Spinal cord (tissue), 10 donors: ENCODE measurements around the gene OGFRL1. TPM values are rescaled to one million over a fixed set of nuclear protein-coding genes. Genes with fewer than 3 reads are reported as not detected.

ENCODE experiments used
- DNase-seq, 6 donors: peaks; one replicate each; pipeline versions ENCODE4 v3.0.0 to v3.0.0-alpha.2; 2013 to 2015; ENCODE audit warnings: low spot score in 6 of 6, low read depth in 4 of 6
- H3K27ac ChIP-seq: one replicate; pipeline ENCODE4 v1.5.1; 2013; ENCODE audit warnings: low read depth, low read length, control low read depth
- H3K27me3 ChIP-seq: one replicate; pipeline ENCODE4 v1.6.1; 2013; ENCODE audit warnings: low read length; ENCODE audit not compliant: control insufficient read depth, insufficient read depth
- H3K36me3 ChIP-seq: one replicate; pipeline ENCODE4 v1.6.1; 2013; ENCODE audit warnings: low read length; ENCODE audit not compliant: control insufficient read depth, insufficient read depth
- H3K4me1 ChIP-seq: one replicate; pipeline ENCODE4 v1.6.1; 2013; ENCODE audit warnings: low read length; ENCODE audit not compliant: control insufficient read depth, insufficient read depth
- H3K4me3 ChIP-seq: one replicate; pipeline ENCODE4 v1.5.1; 2013; ENCODE audit warnings: low read depth, low read length, control low read depth
- H3K9me3 ChIP-seq: one replicate; pipeline ENCODE4 v1.6.1; 2013; ENCODE audit warnings: low read length; ENCODE audit not compliant: control insufficient read depth, insufficient read depth
- WGBS: methylation state at CpG from one replicate; pipeline ENCODE4 v1.1.5; 2013; ENCODE audit warnings: missing lambda C conversion rate; ENCODE audit not compliant: insufficient coverage; 5-methylcytosine and 5-hydroxymethylcytosine counted together
- long read RNA-seq, 4 donors: transcript quantifications; one replicate each; lab custom pipeline, GENCODE V29; 2026
- polyA plus RNA-seq, 2 donors: library from polyadenylated mRNA; unstranded; fragments of 120-200 nt; gene quantifications; one replicate each; pipeline ENCODE4 v1.2.1, GENCODE V29; 2013; ENCODE audit not compliant: insufficient read length in 2 of 2
- total RNA-seq, 2 donors: library from RNA; depleted of rRNA in 1 of 2; stranded (reverse); fragments of 120-200 nt in 1 of 2; fragments of >200 nt in 1 of 2; gene quantifications; one replicate each; pipeline versions ENCODE4 v1.2.3 to v1.2.4, GENCODE V29; 2013 to 2014
- donor health status: healthy.

Gene OGFRL1
- total RNA-seq (10 to 100 TPM; 34.3 to 94.5 TPM), polyA plus RNA-seq (10 to 100 TPM; 22.3 to 38.6 TPM)
- long read RNA-seq, donor 1, full-length matches to known transcripts: 3 of 3 reads
- long read RNA-seq, donor 1, partial matches to known transcripts: 0 of 3 reads
- long read RNA-seq, donor 1, other reads (novel, unspliced or antisense): 0 of 3 reads
- long read RNA-seq, donor 2, full-length matches to known transcripts: 1 of 1 reads
- long read RNA-seq, donor 2, partial matches to known transcripts: 0 of 1 reads
- long read RNA-seq, donor 2, other reads (novel, unspliced or antisense): 0 of 1 reads
- long read RNA-seq, donor 3, full-length matches to known transcripts: 5 of 5 reads
- long read RNA-seq, donor 3, partial matches to known transcripts: 0 of 5 reads
- long read RNA-seq, donor 3, other reads (novel, unspliced or antisense): 0 of 5 reads
- long read RNA-seq, donor 4, full-length matches to known transcripts: 3 of 3 reads
- long read RNA-seq, donor 4, partial matches to known transcripts: 0 of 3 reads
- long read RNA-seq, donor 4, other reads (novel, unspliced or antisense): 0 of 3 reads

DNA sequence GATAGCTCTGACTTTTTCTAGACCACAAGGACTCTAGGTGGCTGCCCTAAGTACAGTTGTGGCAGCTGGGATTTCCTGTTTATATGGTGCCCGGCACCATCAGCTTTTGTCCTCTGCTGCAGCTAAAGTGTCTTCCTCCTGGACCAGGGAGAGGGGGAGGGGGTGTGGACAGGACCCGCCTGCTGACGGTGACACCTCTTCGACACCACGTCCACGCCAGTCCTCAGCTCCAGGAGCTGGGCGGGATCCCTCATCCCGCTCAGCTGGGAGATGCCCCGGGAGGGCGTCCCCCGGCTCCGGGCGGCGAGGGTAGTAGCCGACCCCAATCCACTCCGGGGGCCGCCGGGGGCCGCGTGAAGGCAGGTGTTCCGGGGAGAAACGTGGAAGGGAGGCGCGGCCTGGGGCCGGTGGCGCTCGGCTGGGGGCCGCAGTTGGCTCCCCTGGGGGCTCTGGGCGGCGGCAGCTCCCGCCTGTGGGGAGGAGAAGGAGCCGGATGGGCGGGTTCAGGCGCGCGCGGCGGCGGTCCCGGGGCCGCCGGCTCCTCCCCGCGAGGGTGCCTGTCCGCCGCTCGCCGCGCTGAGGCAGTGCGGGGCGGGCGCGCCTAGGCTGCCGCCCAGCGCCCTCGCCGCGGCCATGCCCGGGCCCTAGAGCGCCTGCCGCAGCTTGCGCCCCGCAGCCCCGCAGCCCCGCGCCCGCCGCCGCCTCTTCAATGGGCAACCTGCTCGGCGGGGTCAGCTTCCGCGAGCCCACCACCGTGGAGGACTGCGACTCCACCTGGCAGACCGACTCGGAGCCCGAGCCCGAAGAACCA, at the start of gene OGFRL1:
Gene OGFRL1 (plus strand): TSS at position 584 of the 811 bp plus-strand sequence. CDS start 126 bp downstream, at position 710.
- peak; percentile 39 to 89 (median 49) for DNase-seq
- WGBS: under 1% methylated on average over 79 of the region's 79 CpGs
- Histone ChIP-seq H3K4me1 (peaks cover 13% of the 10 kb centered on the region), H3K27me3 (no peaks in the 10 kb centered on the region), H3K4me3 (peak within 1 kb of the TSS; percentile 72), H3K36me3 (no peaks in the 10 kb centered on the region), H3K9me3 (no peaks in the 10 kb centered on the region), H3K27ac (peak within 1 kb of the TSS; percentile 82)

DNA sequence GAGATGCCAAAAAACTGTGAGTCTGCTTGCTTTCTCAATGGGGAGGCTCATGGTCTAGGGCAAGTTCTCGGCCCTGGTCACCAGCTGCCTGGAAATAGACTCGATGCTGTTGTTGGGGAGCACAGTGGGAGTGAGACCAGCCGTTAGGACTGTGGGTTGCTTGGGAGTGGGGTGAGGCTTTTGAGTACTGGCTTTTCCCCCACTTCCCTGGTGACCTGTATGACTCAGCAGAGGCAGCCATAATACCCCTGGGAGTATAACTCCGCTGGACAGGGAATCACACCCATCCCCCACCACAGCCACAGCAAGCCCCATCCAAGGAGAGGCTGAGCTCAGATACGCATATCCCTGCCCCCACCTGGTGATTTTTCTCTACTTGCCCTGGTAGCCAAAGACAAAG, 48.9 kb upstream of the OGFRL1 start:
- Histone ChIP-seq H3K4me3 (no peak overlapping the region), H3K9me3 (no peaks in the 10 kb centered on the region), H3K4me1 (no peaks in the 10 kb centered on the region), H3K27me3 (no peaks in the 10 kb centered on the region), H3K36me3 (no peaks in the 10 kb centered on the region), H3K27ac (no peak overlapping the region)
- no peak for DNase-seq
- WGBS: 100% methylated on average over 2 of the region's 5 CpGs

DNA sequence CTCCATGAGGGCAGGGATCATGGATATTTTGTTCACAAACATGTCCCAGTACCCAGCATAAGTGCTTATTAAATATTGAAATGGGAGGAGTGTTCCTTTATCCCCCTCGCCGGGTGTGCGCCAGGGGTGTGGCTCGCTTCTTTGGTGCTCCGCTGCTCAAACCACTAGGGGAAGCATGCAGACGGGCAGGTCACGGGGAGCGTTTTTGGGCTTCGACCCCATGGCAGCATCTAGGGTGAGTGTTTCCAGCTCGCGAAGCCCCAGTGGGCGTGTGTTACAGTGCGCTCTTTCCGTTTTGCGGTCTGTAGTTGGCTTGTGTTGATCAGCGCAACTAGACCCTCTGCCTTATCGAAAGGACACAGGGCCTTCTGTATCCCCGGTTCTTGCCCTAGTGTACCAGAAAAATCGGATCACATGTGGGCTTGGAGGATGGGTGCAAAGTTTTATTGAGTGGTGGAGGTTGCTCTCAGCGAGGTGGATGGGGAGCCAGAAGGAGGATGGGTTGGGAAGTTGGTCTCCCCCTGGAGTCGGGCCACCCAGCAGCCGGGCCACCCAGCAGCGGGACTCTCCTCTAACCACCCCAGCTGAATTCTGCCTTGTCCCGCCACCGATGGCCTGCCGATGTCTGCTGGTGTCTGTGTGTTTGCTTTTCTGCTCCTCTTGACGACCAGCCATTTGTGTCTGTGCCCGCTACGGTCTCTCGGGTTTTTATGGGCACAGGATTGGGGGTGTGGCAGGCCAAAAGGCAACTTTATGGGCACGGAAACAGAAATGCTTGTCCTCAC, 43.2 kb upstream of the OGFRL1 start:
- no peaks in the 10 kb centered on the region for H3K36me3 ChIP-seq
- H3K4me3 ChIP-seq: no peak overlapping the region
- H3K27ac ChIP-seq: no peak overlapping the region
- 97% methylated on average over 27 of the region's 31 CpGs for WGBS
- no peaks in the 10 kb centered on the region for H3K27me3 ChIP-seq
- DNase-seq: no peak
- H3K9me3 ChIP-seq: no peaks in the 10 kb centered on the region
- no peaks in the 10 kb centered on the region for H3K4me1 ChIP-seq

DNA sequence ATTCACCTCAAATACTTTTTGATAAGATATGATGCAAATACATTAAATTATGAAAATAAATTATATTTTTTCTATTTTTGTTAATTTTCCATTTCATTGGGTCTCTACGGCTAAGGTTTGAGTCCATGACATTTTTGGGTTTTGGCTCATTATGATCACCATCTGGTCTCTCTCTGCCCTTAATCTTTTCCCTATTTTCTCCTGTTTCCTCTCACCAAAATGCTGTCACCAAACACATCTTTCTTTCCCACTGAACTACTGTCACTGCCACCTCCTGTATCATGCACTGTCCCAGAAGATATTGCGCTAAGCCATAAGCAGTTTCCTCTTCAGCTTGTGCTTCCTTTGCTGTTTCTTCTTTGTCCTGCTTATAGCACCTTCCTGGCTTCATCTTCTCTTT, 42.0 kb upstream of the OGFRL1 start:
- Histone ChIP-seq H3K36me3 (no peaks in the 10 kb centered on the region), H3K27ac (no peak overlapping the region), H3K27me3 (no peaks in the 10 kb centered on the region), H3K9me3 (no peaks in the 10 kb centered on the region), H3K4me1 (no peaks in the 10 kb centered on the region), H3K4me3 (no peak overlapping the region)
- WGBS: 92% methylated on average over 2 of the region's 2 CpGs
- DNase-seq: no peak

DNA sequence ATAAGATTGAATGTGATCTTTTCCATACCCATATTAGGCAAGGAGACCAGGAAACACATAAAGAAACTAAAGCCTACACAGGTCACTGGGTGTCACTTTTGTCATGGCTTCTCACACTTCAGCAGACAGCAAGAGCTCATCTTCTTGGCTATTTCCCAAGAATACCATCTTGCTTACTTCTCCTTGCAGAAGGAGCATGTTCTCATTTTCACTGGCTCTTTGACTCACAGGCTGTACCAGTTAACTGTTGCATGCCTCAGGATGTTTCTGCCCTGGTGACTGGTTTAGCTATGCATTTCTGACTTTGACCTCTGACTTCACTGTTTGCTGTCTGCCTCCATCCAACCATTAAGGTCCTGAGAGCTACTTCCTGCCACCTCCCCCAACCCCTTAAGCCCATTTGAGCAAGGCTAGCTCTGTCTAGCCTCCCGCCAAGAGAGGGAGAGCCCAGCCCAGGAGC, 40.3 kb upstream of the OGFRL1 start:
- Histone ChIP-seq H3K9me3 (no peaks in the 10 kb centered on the region), H3K4me3 (no peak overlapping the region), H3K27me3 (no peaks in the 10 kb centered on the region), H3K4me1 (no peaks in the 10 kb centered on the region), H3K36me3 (no peaks in the 10 kb centered on the region), H3K27ac (no peak overlapping the region)
- WGBS: no CpG with 5 or more reads among the region's 1 CpG
- peak in 3 of 6 donors; percentile 6 to 27 (median 24) for DNase-seq

DNA sequence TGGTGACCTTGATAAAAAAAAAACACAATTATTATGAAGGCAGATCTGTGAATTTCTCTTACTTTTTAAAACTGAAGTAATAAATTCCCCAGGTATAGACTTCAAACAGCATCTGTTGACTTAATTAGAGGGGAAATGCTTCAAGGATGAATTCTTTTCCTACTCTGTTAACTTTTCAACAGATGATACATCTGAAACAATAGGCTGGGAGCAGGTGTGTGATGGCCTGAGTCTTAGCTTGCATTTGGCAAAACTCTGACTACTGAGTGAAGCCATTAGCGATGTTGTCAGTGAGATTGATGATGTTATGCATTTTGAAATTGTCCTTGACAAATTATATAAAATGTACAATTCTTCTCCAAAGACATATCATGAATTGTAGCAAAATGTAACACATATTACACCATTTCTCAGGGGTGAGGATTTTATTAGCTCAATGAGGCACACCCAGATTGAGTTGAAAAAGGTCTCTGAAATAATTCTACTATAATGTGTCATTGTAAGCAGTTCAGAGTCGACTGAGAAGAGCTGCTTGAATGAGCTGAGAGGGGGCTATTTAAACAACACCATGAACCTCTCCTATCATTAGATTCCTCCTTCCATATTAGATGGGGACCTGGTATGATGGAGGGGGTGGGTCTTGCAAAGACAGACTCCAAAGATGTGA, 39.6 kb upstream of the OGFRL1 start:
- Histone ChIP-seq H3K27me3 (no peaks in the 10 kb centered on the region), H3K4me3 (no peak overlapping the region), H3K36me3 (no peaks in the 10 kb centered on the region), H3K9me3 (no peaks in the 10 kb centered on the region), H3K4me1 (no peaks in the 10 kb centered on the region), H3K27ac (no peak overlapping the region)
- no CpG with 5 or more reads among the region's 2 CpGs for WGBS
- DNase-seq: peak in 1 of 6 donors; percentile 37

DNA sequence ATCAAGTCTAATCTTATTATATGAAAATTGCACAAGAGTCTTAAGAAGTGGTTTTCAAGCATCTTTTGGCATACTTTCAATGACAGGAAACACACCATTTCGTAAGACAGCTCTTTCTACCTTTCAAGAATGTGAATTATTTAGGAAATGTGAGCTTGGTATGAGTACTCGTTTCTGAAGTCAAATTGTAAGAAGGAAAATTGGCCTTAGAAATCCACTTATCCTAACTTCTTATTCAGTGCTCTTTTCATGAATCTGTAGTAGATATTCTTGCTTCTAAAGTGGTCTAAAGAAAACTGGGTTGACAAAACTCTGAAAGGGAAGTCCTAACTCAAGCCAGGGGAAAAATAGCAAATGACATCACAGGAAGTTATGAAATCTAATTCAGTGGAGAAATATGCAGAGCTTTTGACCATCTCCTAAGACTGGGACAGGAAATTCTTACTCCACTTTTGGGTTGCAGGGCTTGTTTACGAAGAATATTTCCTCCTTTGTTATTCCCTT, 38.5 kb upstream of the OGFRL1 start:
- Histone ChIP-seq H3K36me3 (no peaks in the 10 kb centered on the region), H3K4me3 (no peak overlapping the region), H3K4me1 (peaks cover 3% of the 10 kb centered on the region), H3K9me3 (no peaks in the 10 kb centered on the region), H3K27ac (no peak overlapping the region), H3K27me3 (no peaks in the 10 kb centered on the region)
- DNase-seq: peak in 1 of 6 donors; percentile 13
- WGBS: no CpG with 5 or more reads among the region's 3 CpGs

DNA sequence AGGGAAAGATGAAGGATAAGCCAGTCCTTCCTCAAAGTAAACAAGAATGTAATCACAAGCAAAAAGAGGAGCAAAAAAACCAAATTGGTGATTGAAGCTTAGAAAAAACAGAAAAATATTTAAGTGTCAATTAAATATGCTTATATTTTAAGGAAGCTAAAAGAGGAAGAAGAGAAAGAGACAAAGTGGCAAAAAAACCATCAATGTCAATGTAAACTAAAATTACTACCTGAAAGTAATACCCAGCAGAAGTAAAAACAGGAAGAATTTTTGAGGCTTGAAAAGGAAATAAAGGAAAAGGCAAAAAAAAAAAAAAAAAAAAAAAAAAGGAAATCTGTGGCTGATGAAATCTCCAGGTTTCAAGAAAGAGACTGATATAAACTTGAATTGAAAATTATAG, 36.2 kb upstream of the OGFRL1 start:
- no peaks in the 10 kb centered on the region for H3K9me3 ChIP-seq
- no peak overlapping the region for H3K27ac ChIP-seq
- H3K36me3 ChIP-seq: no peaks in the 10 kb centered on the region
- H3K4me1 ChIP-seq: peaks cover 3% of the 10 kb centered on the region
- no peak for DNase-seq
- no peak overlapping the region for H3K4me3 ChIP-seq
- H3K27me3 ChIP-seq: no peaks in the 10 kb centered on the region
